ENCODE measurements around the gene AUTS2. TPM values are rescaled to one million over a fixed set of nuclear protein-coding genes. Genes with fewer than 3 reads are reported as not detected.

AUTS2 gene
- polyA plus RNA-seq, 1 donor (not counting 4 experiments of a cell fraction or from before 2014, with no cell fraction given), result 4.7 TPM

- DNase-seq (ENCODE audit: low read depth, low spot score) (no peak), FAIRE-seq (no peak)
- Histone ChIP-seq H3K9me1 (ENCODE audit: control insufficient read depth, extremely low read depth, insufficient read depth, low read length) (no peaks in the 10 kb centered on the region), H3K4me3 (ENCODE audit: control insufficient read depth in 2 of 3, extremely low read depth in 1 of 3, insufficient read depth in 2 of 3, low read depth in 1 of 3, low read length in 3 of 3) (no peak overlapping the region), H3K79me2 (ENCODE audit: control insufficient read depth, insufficient read depth, low read length) (no peaks in the 10 kb centered on the region), H4K20me1 (ENCODE audit: control insufficient read depth, extremely low read depth, insufficient read depth, low read length) (no peaks in the 10 kb centered on the region), H3K4me1 (ENCODE audit: control insufficient read depth, extremely low read depth, insufficient read depth, low read length) (no peaks in the 10 kb centered on the region), H3K9ac (ENCODE audit: control insufficient read depth, extremely low read depth, insufficient read depth, low read length) (no peak overlapping the region), H2AFZ (ENCODE audit: control insufficient read depth, low read length) (no peak overlapping the region), H3K9me3 (ENCODE audit: control insufficient read depth, low read depth, low read length) (no peaks in the 10 kb centered on the region), H3K27ac (ENCODE audit: control insufficient read depth, insufficient read depth, low read length) (no peak overlapping the region), H3K36me3 (ENCODE audit: control insufficient read depth in 2 of 2, extremely low read depth in 1 of 2, insufficient read depth in 2 of 2, low read length in 2 of 2) (no peaks in the 10 kb centered on the region), H3K4me2 (ENCODE audit: control insufficient read depth, extremely low read depth, insufficient read depth, low read depth, low read length) (no peak overlapping the region), H3K27me3 (ENCODE audit: control insufficient read depth, extremely low read depth, insufficient read depth, low read length) (no peaks in the 10 kb centered on the region)
- dilution Hi-C loops (cut with MboI; ENCODE audit: extremely low pct_ligation_motif_present, low sequenced_read_pairs), result no loop called here
- TF ChIP-seq EZH2 (IDR thresholded peaks at IDR 0.05; ENCODE audit: low read length), result no peak
- TF ChIP-seq, protein P1, sequence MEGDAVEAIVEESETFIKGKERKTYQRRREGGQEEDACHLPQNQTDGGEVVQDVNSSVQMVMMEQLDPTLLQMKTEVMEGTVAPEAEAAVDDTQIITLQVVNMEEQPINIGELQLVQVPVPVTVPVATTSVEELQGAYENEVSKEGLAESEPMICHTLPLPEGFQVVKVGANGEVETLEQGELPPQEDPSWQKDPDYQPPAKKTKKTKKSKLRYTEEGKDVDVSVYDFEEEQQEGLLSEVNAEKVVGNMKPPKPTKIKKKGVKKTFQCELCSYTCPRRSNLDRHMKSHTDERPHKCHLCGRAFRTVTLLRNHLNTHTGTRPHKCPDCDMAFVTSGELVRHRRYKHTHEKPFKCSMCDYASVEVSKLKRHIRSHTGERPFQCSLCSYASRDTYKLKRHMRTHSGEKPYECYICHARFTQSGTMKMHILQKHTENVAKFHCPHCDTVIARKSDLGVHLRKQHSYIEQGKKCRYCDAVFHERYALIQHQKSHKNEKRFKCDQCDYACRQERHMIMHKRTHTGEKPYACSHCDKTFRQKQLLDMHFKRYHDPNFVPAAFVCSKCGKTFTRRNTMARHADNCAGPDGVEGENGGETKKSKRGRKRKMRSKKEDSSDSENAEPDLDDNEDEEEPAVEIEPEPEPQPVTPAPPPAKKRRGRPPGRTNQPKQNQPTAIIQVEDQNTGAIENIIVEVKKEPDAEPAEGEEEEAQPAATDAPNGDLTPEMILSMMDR (optimal IDR thresholded peaks at IDR 0.05 in 1 of 3, IDR thresholded peaks at IDR 0.05 in 1 of 3, conservative IDR thresholded peaks at IDR 0.05 in 1 of 3; ENCODE audit: extremely low read depth in 1 of 3, insufficient read depth in 2 of 3, low read length in 3 of 3), result no peak
These were observed 70.1 kb downstream of the AUTS2 start for GRCh38 chr7:69668339-69668870.

DNA sequence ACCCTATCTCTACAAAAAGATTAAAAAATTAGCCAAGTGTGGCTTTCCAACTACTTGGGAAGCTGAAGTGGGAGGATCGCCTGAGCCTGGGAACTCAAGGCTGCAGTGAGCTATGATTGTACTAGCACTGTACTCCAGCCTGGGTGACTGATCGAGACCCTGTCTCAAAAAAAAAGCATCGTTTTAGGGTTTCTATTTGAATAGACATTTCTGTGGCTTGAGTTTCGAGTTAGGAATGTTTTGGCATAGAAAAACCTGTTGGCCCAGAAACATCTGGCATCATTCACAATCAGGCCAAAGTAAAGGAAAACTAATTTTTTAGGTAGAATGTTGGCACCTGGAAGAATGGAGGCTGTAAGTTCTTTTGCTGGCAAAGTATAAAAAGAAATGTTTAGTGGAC, 72.4 kb downstream of the AUTS2 start:
- H3K36me3 ChIP-seq (ENCODE audit: control insufficient read depth in 2 of 2, extremely low read depth in 1 of 2, insufficient read depth in 2 of 2, low read length in 2 of 2), result no peaks in the 10 kb centered on the region
- H3K9me1 ChIP-seq (ENCODE audit: control insufficient read depth, extremely low read depth, insufficient read depth, low read length), result no peaks in the 10 kb centered on the region
- H3K9me3 ChIP-seq (ENCODE audit: control insufficient read depth, low read depth, low read length), result no peaks in the 10 kb centered on the region
- no peak overlapping the region for H2AFZ ChIP-seq (ENCODE audit: control insufficient read depth, low read length)
- DNase-seq (ENCODE audit: low read depth, low spot score), result no peak
- dilution Hi-C loops (cut with MboI; ENCODE audit: extremely low pct_ligation_motif_present, low sequenced_read_pairs), result no loop called here
- H3K4me3 ChIP-seq (ENCODE audit: control insufficient read depth in 2 of 3, extremely low read depth in 1 of 3, insufficient read depth in 2 of 3, low read depth in 1 of 3, low read length in 3 of 3), result no peak overlapping the region
- no peak overlapping the region for H3K4me2 ChIP-seq (ENCODE audit: control insufficient read depth, extremely low read depth, insufficient read depth, low read depth, low read length)
- no peak for FAIRE-seq
- no peaks in the 10 kb centered on the region for H3K79me2 ChIP-seq (ENCODE audit: control insufficient read depth, insufficient read depth, low read length)
- TF ChIP-seq EZH2 (IDR thresholded peaks at IDR 0.05; ENCODE audit: low read length), result no peak
- TF ChIP-seq, protein P1 (optimal IDR thresholded peaks at IDR 0.05 in 1 of 3, IDR thresholded peaks at IDR 0.05 in 1 of 3, conservative IDR thresholded peaks at IDR 0.05 in 1 of 3; ENCODE audit: extremely low read depth in 1 of 3, insufficient read depth in 2 of 3, low read length in 3 of 3), result no peak
- no peak overlapping the region for H3K9ac ChIP-seq (ENCODE audit: control insufficient read depth, extremely low read depth, insufficient read depth, low read length)
- H3K27ac ChIP-seq (ENCODE audit: control insufficient read depth, insufficient read depth, low read length), result no peak overlapping the region
- H3K27me3 ChIP-seq (ENCODE audit: control insufficient read depth, extremely low read depth, insufficient read depth, low read length), result no peaks in the 10 kb centered on the region
- no peaks in the 10 kb centered on the region for H3K4me1 ChIP-seq (ENCODE audit: control insufficient read depth, extremely low read depth, insufficient read depth, low read length)
- no peaks in the 10 kb centered on the region for H4K20me1 ChIP-seq (ENCODE audit: control insufficient read depth, extremely low read depth, insufficient read depth, low read length)
